ENCODE data around the gene RNF123. TPM values are rescaled to one million over a fixed set of nuclear protein-coding genes. Genes with fewer than 3 reads are reported as not detected.

The RNF123 gene
- total RNA-seq, 1 experiment from 2014 or later, result 40.6 TPM

GRCh38 chr3:49750056-49750455, 60.7 kb downstream of the RNF123 start:
- Histone ChIP-seq H3K27me3 (ENCODE audit: insufficient read depth, low read length) (no peaks in the 10 kb centered on the region; the same call in 1 of the 2 replicates), H3K23ac (ENCODE audit: insufficient read length, low read depth, low read length) (no peak overlapping the region), H2BK120ac (ENCODE audit: low read depth, low read length, poor library complexity, severe bottlenecking) (no peak overlapping the region), H3T11ph (ENCODE audit: low read length) (no peak overlapping the region), H4K20me1 (ENCODE audit: control insufficient read depth, insufficient read depth, insufficient read length) (no peaks in the 10 kb centered on the region), H3K14ac (ENCODE audit: insufficient read depth, low read length) (no peak overlapping the region), H3K79me1 (ENCODE audit: insufficient read depth, low read depth, low read length, poor library complexity, severe bottlenecking) (peaks cover 11% of the 10 kb centered on the region), H2BK5ac (ENCODE audit: insufficient read length, low read length) (no peak overlapping the region), H3K4me1 (ENCODE audit: insufficient read depth, low read length) (no peaks in the 10 kb centered on the region; the same call in 1 of the 2 replicates), H3K18ac (ENCODE audit: insufficient read length, low read depth, low read length) (no peak overlapping the region), H2AFZ (ENCODE audit: low read length) (no peak overlapping the region), H4K91ac (ENCODE audit: insufficient read length, low read depth, low read length) (no peak overlapping the region), H3K4ac (ENCODE audit: low read depth, low read length) (no peak overlapping the region), H3K79me2 (ENCODE audit: insufficient read depth, low read length) (no peaks in the 10 kb centered on the region; the same call in 1 of the 2 replicates), H3K56ac (ENCODE audit: insufficient read length, low read depth, low read length) (no peak overlapping the region), H2AK5ac (ENCODE audit: insufficient read length, low read length) (no peak overlapping the region), H2BK20ac (ENCODE audit: low read depth, low read length, poor library complexity, severe bottlenecking) (no peak overlapping the region), H2BK12ac (ENCODE audit: insufficient read length, low read depth, low read length) (no peak overlapping the region), H3K9me3 (ENCODE audit: control insufficient read depth, low read depth, low read length) (no peaks in the 10 kb centered on the region), H4K5ac (ENCODE audit: insufficient read length, low read depth, low read length) (no peak overlapping the region), H3K23me2 (ENCODE audit: insufficient read length, low read depth, low read length, poor library complexity, severe bottlenecking) (no peaks in the 10 kb centered on the region), H4K8ac (replicated peaks; ENCODE audit: insufficient read length, low read depth, low read length) (no peak overlapping the region), H2BK15ac (ENCODE audit: low read depth, low read length) (no peak overlapping the region), H3K4me2 (ENCODE audit: insufficient read depth, insufficient read length, low read length) (no peak overlapping the region), H3K27ac (ENCODE audit: insufficient read length, low read depth, low read length) (no peak overlapping the region), H3K9ac (ENCODE audit: extremely low read depth, insufficient read length, low read length) (no peak overlapping the region)
- WGBS (ENCODE audit: extremely low coverage, insufficient read length, low lambda C conversion rate), result no CpG with 5 or more reads among the region's 4 CpGs
- DNase-seq, result no peak
- H3K4me3 Mint-ChIP-seq, result no peak overlapping the region
- H3K27ac Mint-ChIP-seq, result peak overlapping the region; percentile 40 to 61 (median 59); a peak in 2 of 7 replicates
- peaks cover 3 to 19% (median 5%) of the 10 kb centered on the region in 3 experiments; a peak in 5 of 7 replicates for H3K36me3 Mint-ChIP-seq (ENCODE audit: insufficient read depth in 1 of 3, low read depth in 3 of 3)
- H3K9me3 Mint-ChIP-seq, result no peaks in the 10 kb centered on the region
- peaks cover 0 to 8% of the 10 kb centered on the region in 2 experiments; a peak in 2 of 4 replicates for H3K4me1 Mint-ChIP-seq
- no peaks in the 10 kb centered on the region for H3K27me3 Mint-ChIP-seq (ENCODE audit: low read depth)
- TF ChIP-seq CTCF (conservative IDR thresholded peaks at IDR 0.05), result no peak

All from H9 (cell line).